Gastrocnemius medialis (tissue), 4 donors: ENCODE results near the gene CFAP92.

Source experiments
- CTCF ChIP-seq, 5 experiments: fragments of 450-650 bp in 3 of 5; fragments of 200-600 bp in 2 of 5; sonication (generic) in 2 of 5; IDR thresholded peaks in 4 of 5; conservative IDR thresholded peaks in 1 of 5; 1 replicate in 4 of 5; 2 replicates in 1 of 5; pipeline ENCODE4 v1.5.1; 2016 to 2019; ENCODE audit warnings: antibody characterized with exemption in 5 of 5, mild to moderate bottlenecking in 3 of 5, moderate library complexity in 3 of 5
- POLR2A ChIP-seq, 2 donors: fragments of 450-650 bp; IDR thresholded peaks; one replicate each; pipeline ENCODE4 v1.6.1; 2017; ENCODE audit warnings: antibody characterized with exemption in 2 of 2, mild to moderate bottlenecking in 2 of 2, moderate library complexity in 2 of 2

GRCh38 chr3:128867200-128868125, 126.4 kb downstream of the CFAP92 start:
- no peak for TF ChIP-seq POLR2A (IDR thresholded peaks at IDR 0.05)
- no peak for TF ChIP-seq CTCF (IDR thresholded peaks at IDR 0.05 in 4 of 5, conservative IDR thresholded peaks at IDR 0.05 in 1 of 5)
